ENCODE data around the gene SRPRB. TPM values are rescaled to one million over a fixed set of nuclear protein-coding genes. Genes with fewer than 3 reads are reported as not detected.
A peak's percentile ranks its signal among the peaks of the same experiment; 100 is the strongest.

SRPRB gene
- total RNA-seq, 2 donors from 2014 or later = 36.8 to 51.8 TPM

DNA sequence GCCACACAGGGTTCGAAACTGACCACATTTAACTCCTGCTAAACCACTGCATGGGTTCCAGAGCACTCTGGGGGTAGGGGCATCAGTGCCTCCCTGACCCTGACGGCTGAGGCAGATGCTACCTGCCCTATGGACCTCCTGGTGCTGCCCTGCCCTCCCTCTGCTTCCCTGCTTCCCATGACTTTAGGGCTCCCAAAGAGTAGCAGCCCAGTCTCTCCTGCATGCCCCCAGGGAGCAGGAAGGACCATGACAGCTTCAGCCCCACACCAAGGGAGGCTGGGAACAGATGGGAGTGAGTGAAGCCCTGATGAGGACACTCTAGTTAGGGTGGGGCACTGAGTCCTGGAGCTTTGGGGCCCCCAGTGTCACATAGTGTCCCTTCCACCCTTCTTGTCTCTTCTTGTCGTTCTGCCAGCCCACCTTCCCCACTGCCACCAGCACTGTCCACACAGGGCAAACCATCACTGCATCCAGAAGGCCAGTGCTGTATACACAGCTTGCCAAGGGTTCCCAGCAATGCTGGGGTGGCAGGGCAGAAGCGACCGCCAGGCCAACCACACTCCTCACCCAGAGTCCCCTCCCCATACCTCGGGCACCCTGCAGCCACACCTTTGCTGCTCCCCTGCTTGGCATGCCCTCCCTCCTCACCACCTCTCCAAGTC lies 31.0 kb downstream of the SRPRB start:
- DNase-seq (no peak), ATAC-seq (no peak)
- intact Hi-C loops (cut with DNase I) = no loop called here

GRCh38 chr3:133837487-133838295 lies 32.1 kb downstream of the SRPRB start:
- no peak for DNase-seq
- intact Hi-C loops (cut with DNase I) = no loop called here
- ATAC-seq = no peak

DNA sequence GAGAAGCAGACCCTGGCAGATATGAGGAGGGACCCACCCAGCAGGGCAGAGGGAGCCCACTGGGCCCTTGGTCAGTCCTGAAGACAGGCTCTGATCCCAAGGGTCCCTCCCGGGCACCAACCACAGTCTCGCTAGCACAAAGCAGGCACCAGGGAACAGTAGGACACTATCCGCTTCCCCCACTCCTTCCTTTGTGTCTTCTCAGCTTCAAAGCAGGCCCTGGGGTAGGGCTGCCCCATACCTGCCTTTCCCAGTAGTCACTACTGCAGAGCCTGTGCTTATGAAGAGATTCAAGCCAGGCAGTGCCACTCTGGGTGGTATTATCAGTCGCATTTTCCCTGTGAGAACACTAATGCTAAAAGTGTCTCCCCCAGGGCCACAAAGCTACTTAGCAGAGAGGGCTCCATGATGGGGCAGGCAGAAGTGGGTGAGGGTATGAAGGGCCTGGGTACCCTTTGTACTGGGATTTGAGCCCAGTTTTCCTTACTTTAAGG lies 32.7 kb downstream of the SRPRB start:
- intact Hi-C loops (cut with DNase I) = no loop called here
- ATAC-seq = no peak
- DNase-seq = no peak

GRCh38 chr3:133838916-133839800 lies 33.5 kb downstream of the SRPRB start:
- DNase-seq (no peak), ATAC-seq (no peak)
- intact Hi-C loops (cut with DNase I) = no loop called here

- DNase-seq = no peak
- intact Hi-C loops (cut with DNase I) = no loop called here
- no peak for ATAC-seq
Measured at GRCh38 chr3:133840055-133840737, 34.6 kb downstream of the SRPRB start.

DNA sequence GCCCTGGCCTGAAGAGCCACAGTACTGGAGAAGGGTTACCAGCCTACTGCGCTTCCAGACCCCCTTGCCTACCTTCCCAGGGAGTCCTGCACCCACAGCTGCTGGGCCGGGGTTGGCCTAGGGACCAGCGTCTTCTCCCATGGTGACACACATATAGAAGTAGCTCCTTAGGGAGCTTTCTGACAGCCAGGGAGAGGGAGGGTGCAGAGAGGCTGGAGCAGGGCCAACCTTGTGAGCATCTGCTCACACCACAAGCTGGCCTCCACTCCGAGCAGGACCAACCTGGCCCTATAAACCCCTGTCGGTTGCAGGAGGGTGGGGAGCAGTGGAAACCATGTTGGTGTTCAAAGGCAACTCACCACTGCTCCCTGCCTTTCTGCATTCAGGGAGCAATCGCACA lies 35.2 kb downstream of the SRPRB start:
- intact Hi-C loops (cut with DNase I) = no loop called here

DNA sequence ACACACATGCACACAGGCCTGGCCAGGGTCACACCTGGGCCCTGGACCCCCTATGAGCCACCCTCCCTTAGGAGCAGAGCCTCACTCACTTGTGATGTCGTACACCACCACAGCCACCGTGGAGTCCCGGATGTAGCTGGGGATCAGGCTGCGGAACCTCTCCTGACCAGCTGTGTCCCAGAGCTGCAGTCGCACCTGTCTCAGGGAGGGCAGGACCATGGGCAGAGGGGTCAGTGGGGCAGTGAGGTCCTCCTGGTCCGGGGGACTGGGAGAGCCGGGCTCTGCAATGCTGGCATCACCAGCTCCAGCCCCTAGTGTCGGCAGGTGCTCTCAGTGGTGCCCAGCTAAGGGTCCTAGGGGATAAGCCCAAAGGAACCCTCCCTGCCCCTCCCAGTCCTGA lies 35.6 kb downstream of the SRPRB start:
- intact Hi-C loops (cut with DNase I) = no loop called here
- no peak for DNase-seq
- no peak for ATAC-seq

More for the DNA sequence above, 35.2 kb downstream of the SRPRB start:
- ATAC-seq (no peak), DNase-seq (no peak)

DNA sequence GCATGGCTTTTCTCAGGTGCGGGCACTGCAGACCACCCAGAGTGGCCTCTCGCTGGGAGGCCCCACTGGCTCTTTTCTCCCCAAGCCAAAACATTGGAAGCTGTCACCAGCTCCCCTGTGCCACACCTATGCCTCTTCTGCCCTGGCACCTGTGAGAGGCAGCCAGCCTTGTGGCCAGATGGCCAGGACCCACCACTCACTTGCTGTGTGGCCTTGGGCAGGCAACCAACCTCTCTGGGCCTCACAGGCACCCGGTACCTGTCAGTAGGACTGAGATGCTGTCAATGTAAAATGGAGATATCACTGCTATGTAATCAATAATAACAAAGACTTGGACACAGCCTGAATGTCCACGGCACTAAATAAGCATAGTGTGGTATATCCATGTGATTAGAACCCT lies 36.5 kb downstream of the SRPRB start:
- no peak for ATAC-seq
- DNase-seq = no peak
- intact Hi-C loops (cut with DNase I) = no loop called here

DNA sequence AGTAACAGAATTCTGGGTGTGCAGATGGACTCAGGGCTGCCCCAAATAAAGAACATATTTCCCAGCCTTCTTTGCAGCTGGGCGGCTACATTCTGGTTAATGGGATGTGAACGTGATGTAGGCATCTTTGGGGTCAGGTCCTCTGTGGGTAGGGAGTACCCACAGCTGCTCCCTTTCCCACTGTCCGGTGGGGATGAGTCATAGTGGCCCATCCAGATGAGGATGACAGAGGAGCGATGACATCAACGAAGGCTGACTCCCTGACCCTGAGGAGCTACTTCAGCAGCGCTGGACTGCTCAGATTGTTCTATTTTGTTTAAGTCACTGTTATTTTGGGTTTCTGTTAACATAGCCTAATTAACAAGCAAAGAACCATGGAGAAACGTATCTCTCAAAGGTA lies 38.0 kb downstream of the SRPRB start:
- ATAC-seq (peak; percentile 44 to 89), DNase-seq (no peak)
- intact Hi-C loops (cut with DNase I) = no loop called here

DNA sequence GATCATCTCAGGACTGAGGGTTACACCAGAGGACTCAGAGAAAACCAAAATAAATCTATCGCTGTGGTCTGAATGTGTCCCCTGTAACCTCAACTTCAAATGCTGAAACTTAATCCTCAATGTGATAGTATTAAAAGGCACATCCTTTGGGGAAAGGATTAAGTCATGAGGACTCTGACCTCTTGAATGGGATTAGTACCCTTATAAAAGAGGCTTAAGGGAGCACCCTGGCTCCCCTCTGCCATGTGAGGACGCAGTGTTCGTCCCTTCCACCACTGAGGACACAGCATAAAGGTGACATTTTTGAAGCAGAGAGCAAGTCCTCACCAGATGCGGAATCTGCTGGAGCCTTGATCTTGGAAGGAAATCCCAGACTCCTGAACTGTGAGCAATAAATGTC lies 39.5 kb downstream of the SRPRB start:
- intact Hi-C loops (cut with DNase I) = no loop called here
- ATAC-seq (no peak), DNase-seq (no peak)

- ATAC-seq = no peak
Measured at GRCh38 chr3:133849346-133849745, 43.7 kb downstream of the SRPRB start.

GRCh38 chr3:133850034-133850433 lies 44.4 kb downstream of the SRPRB start:
- no peak for ATAC-seq
- intact Hi-C loops (cut with DNase I) = no loop called here

More at GRCh38 chr3:133849346-133849745, 43.7 kb downstream of the SRPRB start:
- intact Hi-C loops (cut with DNase I) = no loop called here
- no peak for DNase-seq

GRCh38 chr3:133851266-133851906 lies 45.8 kb downstream of the SRPRB start:
- DNase-seq (no peak), ATAC-seq (no peak)
- intact Hi-C loops (cut with DNase I) = no loop called here

More at GRCh38 chr3:133850034-133850433, 44.4 kb downstream of the SRPRB start:
- no peak for DNase-seq

DNA sequence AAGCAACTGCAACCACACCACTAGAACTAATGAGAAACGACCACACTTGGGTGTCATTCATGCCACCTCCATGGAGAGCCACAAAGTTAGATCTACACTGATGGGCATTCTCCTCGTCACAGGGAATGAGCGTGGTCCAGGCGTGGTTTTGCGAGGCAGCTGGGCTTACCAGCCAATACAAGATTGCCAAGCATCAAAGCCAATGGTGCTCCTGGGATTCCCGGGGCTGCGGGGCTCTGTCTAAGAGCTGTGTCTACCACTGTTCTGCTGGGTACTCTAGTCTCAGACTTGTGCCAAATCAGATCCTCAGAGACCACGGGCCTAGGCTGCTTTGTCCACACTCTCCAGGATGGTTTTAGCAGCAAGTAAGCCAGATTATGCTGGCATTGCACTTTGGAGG lies 46.3 kb downstream of the SRPRB start:
- no peak for DNase-seq

DNA sequence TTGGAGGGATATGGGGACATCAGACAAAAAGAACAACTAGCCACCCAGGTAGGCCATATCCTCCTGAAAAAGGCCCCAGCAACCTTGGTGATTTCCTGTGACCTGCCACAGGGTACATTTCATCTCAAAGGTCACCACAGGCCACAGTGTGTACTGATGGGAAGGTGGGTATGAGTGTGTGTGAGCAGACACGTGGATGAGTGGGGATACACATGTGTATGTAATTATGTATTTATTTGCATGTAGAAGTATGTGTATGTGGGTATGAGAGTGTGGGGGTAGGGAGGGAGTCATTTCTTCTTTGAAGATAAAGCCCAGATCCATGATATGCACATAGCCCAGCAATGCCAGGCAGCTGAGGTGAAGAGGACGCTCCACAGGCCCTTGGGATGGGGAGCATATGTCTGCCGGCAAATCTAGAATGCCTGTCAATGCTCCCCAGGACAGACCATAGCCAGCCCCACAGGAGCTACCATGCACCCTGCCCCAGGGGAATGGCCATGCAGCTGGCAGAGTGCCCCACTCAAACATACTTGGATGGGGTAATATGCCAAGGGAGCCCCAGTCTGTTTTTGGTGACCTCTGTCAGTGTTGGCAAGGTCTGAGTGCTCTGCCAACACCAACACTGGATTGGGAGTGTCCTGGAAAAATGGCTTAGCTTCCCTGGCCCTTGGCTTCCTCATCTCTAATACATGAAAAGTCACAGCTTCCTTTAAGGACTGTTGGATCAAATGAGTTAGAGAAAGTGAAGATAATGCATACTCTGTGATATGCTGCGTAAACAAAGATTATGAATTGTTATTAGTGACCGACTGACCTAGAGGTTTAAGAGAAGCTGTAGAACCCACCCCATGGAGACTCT lies 47.7 kb downstream of the SRPRB start:
- intact Hi-C loops (cut with DNase I) = no loop called here
- ATAC-seq = peak; percentile 60 to 69
- DNase-seq = peak; percentile 36

More for the DNA sequence above, 46.3 kb downstream of the SRPRB start:
- intact Hi-C loops (cut with DNase I) = no loop called here
- ATAC-seq = no peak

DNA sequence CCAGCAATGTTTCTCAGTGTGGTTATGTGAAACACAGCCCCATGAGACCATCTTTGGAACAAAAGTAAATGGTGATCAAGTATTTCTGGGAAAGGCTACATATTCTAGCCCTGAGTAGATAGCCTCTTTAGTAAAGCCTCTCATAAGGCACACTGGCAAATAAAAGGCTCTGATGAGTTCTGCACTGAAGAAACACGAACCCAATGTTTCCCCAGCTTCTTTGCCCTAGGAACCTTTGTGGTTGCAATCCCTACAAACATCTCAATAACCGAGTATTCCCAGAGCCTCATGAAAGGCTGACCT lies 48.3 kb downstream of the SRPRB start:
- intact Hi-C loops (cut with DNase I) = no loop called here
- DNase-seq = no peak
- peak in 1 of 2 donors; percentile 56 for ATAC-seq

GRCh38 chr3:133854264-133855001 lies 48.8 kb downstream of the SRPRB start:
- peak in 1 of 2 donors; percentile 18 for ATAC-seq
- DNase-seq = no peak
- intact Hi-C loops (cut with DNase I) = no loop called here
